Testis (tissue), 3 donors: ENCODE data around the gene NAPSA. TPM values are rescaled to one million over a fixed set of nuclear protein-coding genes. Genes with fewer than 3 reads are reported as not detected.

Experiments used
- DNase-seq: peaks from one replicate; pipeline ENCODE4 v3.0.0-alpha.2; 2019
- H3K27ac ChIP-seq, 2 donors: fragments of 200-600 bp; sonication (generic); one replicate each; pipeline ENCODE4 v1.5.1; 2019
- H3K27me3 ChIP-seq: fragments of 200-600 bp; sonication (generic); one replicate; pipeline ENCODE4 v1.5.1; 2019
- H3K36me3 ChIP-seq: fragments of 200-600 bp; sonication (generic); one replicate; pipeline ENCODE4 v1.5.1; 2017; ENCODE audit warnings: low read depth; ENCODE audit errors: missing control alignments
- H3K4me1 ChIP-seq: fragments of 200-600 bp; sonication (generic); one replicate; pipeline ENCODE4 v1.5.1; 2019
- H3K4me3 ChIP-seq, 2 donors: fragments of 200-600 bp; sonication (generic); one replicate each; pipeline ENCODE4 v1.5.1; 2017 to 2019
- H3K9me3 ChIP-seq: fragments of 200-600 bp; sonication (generic); one replicate; pipeline ENCODE4 v1.5.1; 2017
- CTCF ChIP-seq, 3 experiments: fragments of 450-650 bp in 2 of 3; fragments of 200-600 bp in 1 of 3; sonication (generic) in 1 of 3; IDR thresholded peaks; one replicate each; pipeline ENCODE4 v1.5.1; 2016 to 2019; ENCODE audit warnings: antibody characterized with exemption in 3 of 3, mild to moderate bottlenecking in 2 of 3, moderate library complexity in 1 of 3
- POLR2A ChIP-seq: fragments of 450-650 bp; IDR thresholded peaks from one replicate; pipeline ENCODE4 v1.6.1; 2017; ENCODE audit warnings: antibody characterized with exemption, mild to moderate bottlenecking, moderate library complexity
- WGBS, 2 donors: methylation state at CpG; one replicate each; pipeline ENCODE4 v1.1.5; 2018; 5-methylcytosine and 5-hydroxymethylcytosine counted together
- intact Hi-C: fragments of 100-400 bp; cut with DNase I; formaldehyde crosslinking; loops from one replicate; pipeline ENCODE4 v1.15.1; 2023; ENCODE audit warnings: low total_unique reads
- polyA plus RNA-seq: library from polyadenylated mRNA; stranded (reverse); fragments of 350-450 nt; fragmentation: Illumina TruSeq; extraction: RNeasy Lipid Tissue Mini Kit (QIAGEN cat#74804); gene quantifications from one replicate; pipeline ENCODE4 v1.2.3, GENCODE V29; 2014; ENCODE audit warnings: low read depth, low replicate concordance; ENCODE audit not compliant: insufficient read depth
- total RNA-seq, 2 donors: library from RNA; depleted of rRNA; stranded (reverse); fragments of >200 nt; gene quantifications; one replicate each; pipeline ENCODE4 v1.2.3, GENCODE V29; 2016

Gene NAPSA
- total and polyA plus RNA-seq, 3 donors from 2014 or later = 1.3 to 11.5 (median 2.0) TPM

DNA sequence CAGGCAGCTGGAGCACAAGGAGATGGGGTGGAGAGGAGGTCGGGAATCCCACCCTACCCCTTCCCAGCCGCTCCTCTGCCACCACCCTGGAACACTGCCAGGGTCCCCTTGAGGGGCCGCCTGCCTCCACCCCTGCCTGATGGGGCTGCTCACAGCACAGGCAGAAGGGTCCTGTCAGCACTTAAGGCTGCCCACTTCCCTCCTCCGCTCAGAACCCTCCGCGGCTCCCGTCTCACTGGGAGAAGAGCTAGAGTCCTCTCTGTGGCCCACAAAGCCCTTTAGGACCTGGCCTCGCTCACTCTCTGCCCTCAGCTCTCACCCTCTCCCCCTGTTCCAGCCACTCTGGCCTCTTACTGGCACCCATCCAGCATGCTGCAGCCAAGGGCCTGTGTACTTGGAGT, 15.3 kb upstream of the NAPSA start:
- H3K27me3 ChIP-seq = no peaks in the 10 kb centered on the region
- no peaks in the 10 kb centered on the region for H3K36me3 ChIP-seq
- WGBS, 2 donors = 66 to 76% methylated on average over 8 of the region's 8 CpGs
- no peak for DNase-seq
- TF ChIP-seq CTCF (IDR thresholded peaks at IDR 0.05) (no peak), POLR2A (no peak)
- no peak overlapping the region for H3K27ac ChIP-seq
- no peaks in the 10 kb centered on the region for H3K9me3 ChIP-seq
- H3K4me1 ChIP-seq = peaks cover 25% of the 10 kb centered on the region
- intact Hi-C loops = no loop called here
- no peak overlapping the region for H3K4me3 ChIP-seq

GRCh38 chr19:50380137-50380536, 14.7 kb upstream of the NAPSA start:
- no peak overlapping the region for H3K27ac ChIP-seq
- H3K9me3 ChIP-seq = no peaks in the 10 kb centered on the region
- H3K27me3 ChIP-seq = no peaks in the 10 kb centered on the region
- H3K4me3 ChIP-seq = no peak overlapping the region
- TF ChIP-seq CTCF (IDR thresholded peaks at IDR 0.05) (no peak), POLR2A (no peak)
- peaks cover 19% of the 10 kb centered on the region for H3K4me1 ChIP-seq
- DNase-seq = no peak
- 71 to 79% methylated on average over 10 to 11 of the region's 11 CpGs for WGBS, 2 donors
- intact Hi-C loops = no loop called here
- H3K36me3 ChIP-seq = no peaks in the 10 kb centered on the region

DNA sequence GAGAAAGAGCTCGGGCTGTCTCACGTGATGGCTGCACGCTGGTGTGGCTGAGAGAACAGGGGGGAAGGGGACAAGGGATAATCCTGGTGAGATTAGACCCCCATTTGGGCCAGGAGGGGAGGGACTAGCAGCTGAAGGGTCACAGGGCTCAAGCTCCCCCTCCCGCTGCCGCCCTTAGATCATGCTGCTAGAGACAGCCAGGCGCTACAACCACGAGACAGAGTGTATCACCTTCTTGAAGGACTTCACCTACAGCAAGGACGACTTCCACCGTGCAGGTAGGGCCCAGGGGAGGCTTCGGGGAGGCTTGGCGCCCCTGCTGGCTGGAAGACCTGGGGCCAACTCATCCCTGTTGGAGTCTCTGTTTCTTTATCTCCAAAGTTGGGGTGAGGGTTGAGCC, 14.2 kb upstream of the NAPSA start:
- Histone ChIP-seq H3K4me3 (no peak overlapping the region), H3K36me3 (no peaks in the 10 kb centered on the region), H3K27me3 (no peaks in the 10 kb centered on the region), H3K4me1 (peaks cover 14% of the 10 kb centered on the region), H3K27ac (no peak overlapping the region), H3K9me3 (no peaks in the 10 kb centered on the region)
- TF ChIP-seq CTCF (IDR thresholded peaks at IDR 0.05) (no peak), POLR2A (no peak)
- DNase-seq = no peak
- 89 to 91% methylated on average over 11 of the region's 11 CpGs for WGBS, 2 donors
- intact Hi-C loops = no loop called here

DNA sequence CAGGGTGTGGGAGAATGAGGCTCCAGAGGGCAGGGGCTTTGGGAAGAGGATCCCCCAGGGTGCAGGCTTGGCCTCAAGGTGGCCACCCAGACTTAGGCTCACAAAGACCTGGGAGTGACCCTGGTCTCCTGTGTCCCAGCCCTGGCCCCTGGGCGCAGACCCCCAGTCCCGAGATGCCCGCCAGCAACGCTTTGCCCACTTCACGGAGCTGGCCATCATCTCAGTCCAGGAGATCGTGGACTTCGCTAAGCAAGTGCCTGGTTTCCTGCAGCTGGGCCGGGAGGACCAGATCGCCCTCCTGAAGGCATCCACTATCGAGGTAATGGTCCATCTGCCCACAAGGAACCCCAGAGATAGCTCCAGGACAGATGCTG, 13.4 kb upstream of the NAPSA start:
- intact Hi-C loops = no loop called here
- TF ChIP-seq POLR2A = no peak
- no peak for TF ChIP-seq CTCF (IDR thresholded peaks at IDR 0.05)
- H3K36me3 ChIP-seq = no peaks in the 10 kb centered on the region
- no peaks in the 10 kb centered on the region for H3K9me3 ChIP-seq
- no peak for DNase-seq
- no peaks in the 10 kb centered on the region for H3K27me3 ChIP-seq
- H3K4me3 ChIP-seq = no peak overlapping the region
- H3K4me1 ChIP-seq = peaks cover 14% of the 10 kb centered on the region
- H3K27ac ChIP-seq = no peak overlapping the region
- WGBS, 2 donors = 94% methylated on average over 10 of the region's 10 CpGs; no CpG with 5 or more reads in 1 of the 2 donors

GRCh38 chr19:50378169-50378862, 12.9 kb upstream of the NAPSA start:
- no peak for DNase-seq
- intact Hi-C loops = no loop called here
- WGBS, 2 donors = 91 to 95% methylated on average over 30 to 33 of the region's 36 CpGs
- Histone ChIP-seq H3K9me3 (no peaks in the 10 kb centered on the region), H3K4me1 (peaks cover 10% of the 10 kb centered on the region), H3K27me3 (no peaks in the 10 kb centered on the region), H3K4me3 (no peak overlapping the region), H3K36me3 (no peaks in the 10 kb centered on the region), H3K27ac (no peak overlapping the region)
- TF ChIP-seq CTCF (IDR thresholded peaks at IDR 0.05) = no peak
- no peak for TF ChIP-seq POLR2A
